ENCODE data around the gene GPATCH1. TPM values are rescaled to one million over a fixed set of nuclear protein-coding genes. Genes with fewer than 3 reads are reported as not detected.

GPATCH1 gene
- total RNA-seq, 1 donor from 2014 or later: 9.7 TPM

DNA sequence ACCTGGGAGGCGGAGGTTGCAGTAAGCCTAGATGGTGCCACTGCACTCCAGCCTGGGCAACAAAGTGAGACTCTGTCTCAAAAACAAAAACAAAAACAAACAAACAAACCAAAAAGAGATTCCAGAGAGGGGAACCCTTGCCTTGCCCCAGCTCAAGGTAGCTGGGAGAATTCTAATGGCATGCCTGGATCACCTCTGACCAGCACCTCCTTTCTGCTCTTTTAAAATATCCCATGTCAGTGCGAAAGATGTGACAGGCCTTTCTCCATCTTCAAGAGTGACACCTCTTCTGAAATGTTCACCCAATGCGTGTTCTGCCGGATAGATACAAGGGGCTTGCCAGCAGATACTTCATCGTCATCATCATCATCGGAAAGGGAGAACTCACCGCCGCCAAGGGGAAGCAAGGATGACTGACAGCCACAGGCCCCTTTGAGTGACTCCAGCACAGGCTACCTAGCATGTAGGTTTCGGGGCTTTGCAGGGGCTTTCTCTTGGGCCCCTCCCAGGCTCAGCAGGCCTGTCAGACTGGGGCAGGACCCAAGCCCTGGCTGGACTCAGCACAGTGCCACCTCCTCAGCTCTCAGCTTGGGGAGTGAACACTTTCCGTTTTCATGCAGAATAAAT, 94.3 kb downstream of the GPATCH1 start:
- DNase-seq (ENCODE audit: low spot score) (no peak), ATAC-seq (no peak)
- intact Hi-C loops (cut with DNase I): no loop called here

DNA sequence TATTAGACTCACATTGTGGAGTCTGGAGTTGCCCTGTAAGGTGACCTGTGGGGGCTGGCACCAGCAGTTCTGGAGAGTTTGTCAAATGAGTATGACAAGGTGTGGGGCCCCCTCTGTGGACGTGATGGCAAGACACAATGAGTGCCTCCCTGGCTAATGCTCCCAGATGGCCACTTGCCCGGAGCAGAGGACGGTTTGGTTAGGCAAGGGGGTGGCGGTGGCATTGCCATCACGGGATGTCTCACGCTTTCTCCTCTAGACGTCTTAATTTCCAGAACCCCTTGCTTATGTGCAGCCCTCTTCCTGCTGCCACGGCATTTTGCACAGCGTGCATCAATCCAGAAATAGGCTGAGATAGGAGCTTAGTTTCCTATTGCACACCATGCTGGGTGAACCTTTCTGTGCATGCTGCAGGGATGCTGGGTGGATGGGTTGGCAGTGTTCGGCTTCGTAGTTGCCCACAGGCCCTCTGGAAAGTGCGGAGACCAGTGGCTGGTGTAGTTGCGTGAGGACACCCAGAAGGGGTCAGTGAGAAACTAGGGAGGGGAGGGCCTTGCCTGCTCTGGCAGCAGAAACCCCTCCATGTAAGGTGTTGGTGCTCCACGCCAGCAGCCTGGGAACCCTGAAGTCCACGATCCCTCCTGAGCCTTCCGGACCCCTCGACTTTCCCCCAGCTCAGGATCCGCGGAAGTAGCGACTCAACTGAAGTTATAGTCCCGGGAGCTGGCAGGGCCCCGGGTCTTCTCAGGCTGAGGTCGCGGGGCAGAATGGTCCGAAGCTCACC, 95.1 kb downstream of the GPATCH1 start:
- DNase-seq (ENCODE audit: low spot score) (no peak), ATAC-seq (no peak)
- intact Hi-C loops (cut with DNase I): no loop called here

DNA sequence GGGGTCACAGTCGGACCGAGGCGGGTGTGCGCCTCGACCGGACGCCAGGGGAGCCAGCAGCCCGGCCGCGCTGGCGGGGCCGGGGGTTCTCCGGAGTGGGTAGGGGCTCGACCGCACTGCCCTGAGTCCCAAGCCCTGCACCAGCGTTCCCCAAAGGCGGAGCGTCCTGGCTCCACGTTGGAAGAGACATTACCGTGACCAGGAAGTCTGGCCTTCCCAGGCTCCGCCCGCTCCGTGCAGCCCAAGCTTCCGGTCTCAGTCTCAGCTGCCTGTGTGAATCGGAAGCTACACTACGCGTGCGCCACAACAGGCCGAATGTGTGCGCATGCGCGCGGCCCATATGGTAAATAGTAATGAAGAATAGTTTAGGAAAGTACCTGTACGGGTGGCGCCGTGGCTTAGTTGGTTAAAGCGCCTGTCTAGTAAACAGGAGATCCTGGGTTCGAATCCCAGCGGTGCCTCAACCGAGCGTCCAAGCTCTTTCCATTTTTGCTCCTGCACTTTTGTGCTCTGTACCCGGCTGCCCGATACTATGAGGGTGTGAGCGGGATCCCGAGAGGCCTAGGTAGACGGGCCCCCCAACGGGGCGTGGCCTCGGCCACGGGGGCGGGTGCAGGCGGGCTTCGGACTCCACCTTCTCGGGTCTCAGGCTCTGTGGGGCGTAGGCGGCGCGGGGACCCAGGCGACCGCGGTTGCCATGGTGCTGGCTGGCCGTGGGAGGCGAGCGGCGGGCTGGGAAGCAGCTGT, 95.9 kb downstream of the GPATCH1 start:
- intact Hi-C loops (cut with DNase I): no loop called here
- ATAC-seq (peak; percentile 96), DNase-seq (ENCODE audit: low spot score) (peak; percentile 97)

DNA sequence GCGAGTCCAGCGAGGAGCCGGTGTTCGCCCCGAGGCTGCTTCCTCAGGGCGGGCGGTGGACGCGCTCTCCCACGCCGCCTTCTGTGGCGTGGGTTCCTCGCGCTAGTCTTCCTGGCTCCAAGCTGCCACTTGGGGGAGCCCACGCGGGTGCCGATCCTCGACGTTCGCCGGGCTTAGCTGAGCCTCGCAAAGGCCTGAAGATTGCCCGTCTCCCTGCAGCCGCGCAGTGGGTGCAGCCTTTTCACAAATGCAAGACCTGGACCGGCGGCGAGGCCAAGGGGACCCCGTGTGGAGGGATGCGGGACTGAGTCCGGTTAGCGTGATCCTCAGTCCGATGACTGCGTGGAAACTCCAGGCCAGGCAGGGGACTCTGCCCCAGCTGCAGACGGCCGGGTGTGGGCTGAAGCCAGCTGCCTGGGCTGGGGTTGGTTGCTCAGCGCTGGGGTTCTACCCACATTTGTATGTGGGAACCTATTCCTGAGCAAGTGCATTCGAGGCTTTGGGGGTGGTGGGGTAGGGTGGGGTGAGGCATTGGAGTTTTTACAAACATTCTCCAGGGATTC, 96.5 kb downstream of the GPATCH1 start:
- intact Hi-C loops (cut with DNase I): no loop called here
- no peak for DNase-seq (ENCODE audit: low spot score)
- peak; percentile 27 for ATAC-seq

Other genes with a start within 250 kb of the GPATCH1 start
- gene SLC7A9, start 211.4 kb upstream of the GPATCH1 start, total RNA-seq: 0.89 TPM
- gene CEP89, start 109.2 kb upstream of the GPATCH1 start, total RNA-seq: 28.5 TPM
- gene FAAP24, start 108.9 kb upstream of the GPATCH1 start, total RNA-seq: 0.89 TPM
- gene RHPN2, start 16.3 kb upstream of the GPATCH1 start, total RNA-seq: 4.5 TPM
- gene WDR88, start 50.9 kb downstream of the GPATCH1 start, total RNA-seq: not detected
- 21.7 TPM for gene LRP3, start 113.1 kb downstream of the GPATCH1 start, total RNA-seq
- gene SLC7A10, start 144.7 kb downstream of the GPATCH1 start, total RNA-seq: 9.0 TPM
- 20.4 TPM for gene CEBPA, start 221.4 kb downstream of the GPATCH1 start, total RNA-seq

Data from sciatic nerve (tissue), 2 donors.